ENCODE data around the gene OCRL.

OCRL gene

GRCh38 chrX:129638917-129639316, 98.9 kb downstream of the OCRL start:
- no peak for DNase-seq

- DNase-seq: no peak
These were observed 100.7 kb downstream of the OCRL start for GRCh38 chrX:129640737-129641136.

GRCh38 chrX:129641469-129641868, 101.4 kb downstream of the OCRL start:
- DNase-seq: no peak

- DNase-seq: no peak
These were observed 101.9 kb downstream of the OCRL start for GRCh38 chrX:129641941-129642340.

All from NCI-H1417 treated with DMSO at 0.1 percent for 48 hours (cell line).